ENCODE measurements around the gene ISG20L2.
"Not testable (repeated sequence)": the region's sequence is repeated elsewhere in the genome, so short reads cannot be mapped to it uniquely, and the experiment has no call there.

ISG20L2 gene

GRCh38 chr1:156772222-156772621, 43.7 kb upstream of the ISG20L2 start:
- DNase-seq (ENCODE audit: extremely low read depth, low read depth): no peak
- TF ChIP-seq CTCF (IDR thresholded peaks at IDR 0.05; ENCODE audit: low read depth, low read length, missing control alignments): no peak
- H3K4me3 ChIP-seq (replicated peaks; ENCODE audit: low read depth, low read length): no peak overlapping the region

DNA sequence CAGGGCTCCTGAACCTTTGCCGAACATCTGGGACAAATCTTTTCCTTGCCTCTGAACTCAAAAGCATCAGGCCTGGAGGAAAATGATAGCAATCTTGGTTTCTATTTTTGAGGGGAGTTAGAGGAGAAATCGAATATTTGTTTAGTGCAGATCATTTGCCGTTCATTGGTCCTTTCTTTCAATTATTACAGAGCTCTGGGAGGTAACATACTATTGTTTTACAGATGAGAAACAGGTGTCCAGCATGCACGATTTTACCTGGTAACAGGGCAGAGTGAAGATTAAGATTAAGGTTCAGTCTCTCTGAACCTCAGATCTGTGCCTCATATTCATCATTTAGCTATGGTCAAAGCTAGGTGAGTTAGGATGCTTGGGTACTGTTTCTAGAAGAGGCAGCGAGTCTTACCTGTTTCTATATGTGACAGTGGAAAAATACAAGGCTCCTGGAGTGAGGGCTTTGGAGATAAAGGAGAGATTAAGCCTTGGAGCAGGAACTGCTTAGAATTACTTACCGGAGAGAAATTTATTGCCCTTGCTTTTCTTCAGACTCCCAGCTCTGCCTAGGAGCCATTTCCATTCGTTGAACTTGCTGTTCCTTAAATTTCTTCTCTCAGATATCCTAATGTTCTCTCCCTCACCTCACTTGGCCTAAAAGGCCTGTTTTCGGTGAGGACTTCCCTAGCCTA, 40.2 kb upstream of the ISG20L2 start:
- no peak for TF ChIP-seq CTCF (IDR thresholded peaks at IDR 0.05; ENCODE audit: low read depth, low read length, missing control alignments)
- H3K4me3 ChIP-seq (replicated peaks; ENCODE audit: low read depth, low read length): peak overlapping the region; percentile 67
- DNase-seq (ENCODE audit: extremely low read depth, low read depth): no peak

DNA sequence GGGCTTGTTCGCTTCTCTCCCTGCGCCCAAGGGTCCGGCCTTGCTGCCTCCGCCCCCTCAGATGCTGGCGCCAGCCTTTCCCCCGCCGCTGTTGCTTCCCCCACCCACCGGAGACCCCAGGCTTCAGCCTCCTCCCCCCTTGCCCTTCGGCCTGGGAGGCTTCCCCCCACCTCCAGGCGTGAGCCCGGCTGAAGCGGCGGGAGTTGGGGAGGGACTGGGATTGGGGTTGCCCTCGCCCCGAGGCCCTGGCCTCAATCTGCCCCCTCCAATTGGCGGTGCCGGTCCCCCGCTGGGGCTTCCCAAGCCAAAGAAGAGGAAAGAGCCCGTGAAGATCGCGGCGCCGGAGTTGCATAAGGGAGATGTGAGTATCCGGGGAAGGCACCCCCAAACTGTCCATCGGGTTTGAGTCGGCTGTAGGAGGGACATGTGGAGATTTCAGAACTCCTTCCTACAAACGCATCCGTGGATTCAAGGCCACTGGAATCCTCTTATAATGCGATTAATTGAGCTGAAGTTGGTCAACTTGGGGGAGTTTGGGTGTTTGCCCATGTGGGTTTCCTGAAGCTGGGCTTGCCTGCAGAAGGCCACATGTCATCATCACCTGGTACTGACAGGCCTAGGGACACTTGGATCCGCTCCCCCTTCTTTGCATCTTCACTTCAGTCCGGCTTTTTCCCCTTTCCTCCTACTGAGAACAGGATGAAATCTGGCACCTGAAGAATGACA, 39.5 kb upstream of the ISG20L2 start:
- TF ChIP-seq CTCF (IDR thresholded peaks at IDR 0.05; ENCODE audit: low read depth, low read length, missing control alignments): no peak
- no peak for DNase-seq (ENCODE audit: extremely low read depth, low read depth)
- H3K4me3 ChIP-seq (replicated peaks; ENCODE audit: low read depth, low read length): peak overlapping the region; percentile 67

GRCh38 chr1:156767101-156767878, 38.7 kb upstream of the ISG20L2 start, which contains the start of gene PRCC:
TSS of gene PRCC (plus strand) at chr1:156767535. CDS start at chr1:156767772, 237 bp downstream.
- H3K4me3 ChIP-seq (replicated peaks; ENCODE audit: low read depth, low read length): peak within 1 kb of the TSS; percentile 67
- TF ChIP-seq CTCF (IDR thresholded peaks at IDR 0.05; ENCODE audit: low read depth, low read length, missing control alignments): no peak

GRCh38 chr1:156766298-156767100, 37.9 kb upstream of the ISG20L2 start:
- no peak for TF ChIP-seq CTCF (IDR thresholded peaks at IDR 0.05; ENCODE audit: low read depth, low read length, missing control alignments)
- H3K4me3 ChIP-seq (replicated peaks; ENCODE audit: low read depth, low read length): peak overlapping the region; percentile 67
- no peak for DNase-seq (ENCODE audit: extremely low read depth, low read depth)

More at GRCh38 chr1:156767101-156767878, 38.7 kb upstream of the ISG20L2 start, which contains the start of gene PRCC:
- peak; percentile 100 for DNase-seq (ENCODE audit: extremely low read depth, low read depth)

GRCh38 chr1:156765666-156766065, 37.1 kb upstream of the ISG20L2 start:
- peak overlapping the region; percentile 67 for H3K4me3 ChIP-seq (replicated peaks; ENCODE audit: low read depth, low read length)
- TF ChIP-seq CTCF (IDR thresholded peaks at IDR 0.05; ENCODE audit: low read depth, low read length, missing control alignments): no peak
- no peak for DNase-seq (ENCODE audit: extremely low read depth, low read depth)

DNA sequence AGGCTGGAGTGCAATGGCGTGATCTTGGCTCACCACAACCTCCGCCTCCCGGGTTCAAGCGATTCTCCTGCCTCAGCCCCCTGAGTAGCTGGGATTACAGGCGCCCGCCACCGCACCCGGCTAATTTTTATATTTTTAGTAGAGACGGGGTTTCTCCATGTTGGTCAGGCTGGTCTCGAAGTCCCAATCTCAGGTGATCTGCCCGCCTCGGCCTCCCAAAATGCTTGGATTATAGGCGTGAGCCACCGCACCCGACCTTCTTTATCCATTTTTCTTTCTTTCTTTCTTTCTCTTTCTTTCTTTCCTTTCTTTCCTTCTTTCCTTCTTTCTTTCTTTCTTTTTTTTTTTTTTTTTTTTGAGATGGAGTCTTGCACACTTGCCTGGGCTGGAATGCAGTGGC, 36.6 kb upstream of the ISG20L2 start:
- H3K4me3 ChIP-seq (replicated peaks; ENCODE audit: low read depth, low read length); DNase-seq (ENCODE audit: extremely low read depth, low read depth): not testable (repeated sequence)
